IMR-90 (cell line): Measurements from ENCODE around the gene PANK4. TPM values are rescaled to one million over a fixed set of nuclear protein-coding genes. Genes with fewer than 3 reads are reported as not detected.

Experiments used
- ATAC-seq: fragments of 200-7000 bp; cut with Tn5 transposase; 2 replicates; pipeline ENCODE4 v1.9.1; 2020; ENCODE audit warnings: low read depth, mild to moderate bottlenecking, moderate library complexity
- BruUV-seq: library from RNA; stranded (reverse); fragments of 400-500 nt; replicated peaks from 2 replicates; lab custom pipeline; 2021; lab: Mats Ljungman, UMichigan
- CTCF ChIA-PET: fragments of 300-600 bp; formaldehyde crosslinking; extraction: SDS; loops from one replicate; lab custom pipeline; 2021; ENCODE audit warnings: antibody characterized with exemption; lab: Yijun Ruan, JAX
- POLR2A ChIA-PET: fragments of 300-600 bp; sonication (Branson Sonifier 250); formaldehyde crosslinking; loops from one replicate; lab custom pipeline; 2022; ENCODE audit warnings: antibody characterized with exemption; ENCODE audit not compliant: unreplicated experiment; lab: Charles Lee
- DNase-seq: peaks from one replicate; pipeline ENCODE4 v3.0.0; 2013
- H2AFZ ChIP-seq: replicated peaks from 2 replicates; pipeline ENCODE3; 2013; ENCODE audit warnings: low read length, mild to moderate bottlenecking; ENCODE audit not compliant: poor library complexity
- H2AK5ac ChIP-seq: 2 replicates; pipeline ENCODE4 v1.6.1; 2013; ENCODE audit warnings: low read depth, low read length, inconsistent platforms
- H2AK9ac ChIP-seq: replicated peaks from 2 replicates; pipeline ENCODE3; 2013; ENCODE audit warnings: mild to moderate bottlenecking, low read depth, low read length, moderate library complexity; ENCODE audit not compliant: poor library complexity
- H2BK120ac ChIP-seq: 2 replicates; pipeline ENCODE4 v1.6.1; 2013; ENCODE audit warnings: low read depth, low read length, inconsistent platforms
- H2BK15ac ChIP-seq: 3 replicates; pipeline ENCODE4 v1.6.1; 2013; ENCODE audit warnings: low read depth, low read length, inconsistent platforms
- H2BK20ac ChIP-seq: 2 replicates; pipeline ENCODE4 v1.6.1; 2013; ENCODE audit warnings: low read depth, mild to moderate bottlenecking, inconsistent platforms, low read length, moderate library complexity
- H2BK5ac ChIP-seq: 2 replicates; pipeline ENCODE4 v1.6.1; 2013; ENCODE audit warnings: mild to moderate bottlenecking, low read depth, low read length, inconsistent platforms; ENCODE audit not compliant: poor library complexity, severe bottlenecking
- H3K14ac ChIP-seq: replicated peaks from 2 replicates; pipeline ENCODE4 v1.6.1; 2013; ENCODE audit warnings: low read depth, low read length, inconsistent platforms
- H3K18ac ChIP-seq: 2 replicates; pipeline ENCODE4 v1.6.1; 2013; ENCODE audit warnings: low read depth, low read length, control low read depth
- H3K23ac ChIP-seq: 2 replicates; pipeline ENCODE4 v1.6.1; 2013; ENCODE audit warnings: low read depth, low read length, inconsistent platforms
- H3K27ac ChIP-seq: 2 replicates; pipeline ENCODE4 v1.5.1; 2013; ENCODE audit warnings: mild to moderate bottlenecking, control low read depth, low read length; ENCODE audit not compliant: insufficient read depth
- H3K27me3 ChIP-seq: 2 replicates; pipeline ENCODE4 v1.6.1; 2013; ENCODE audit warnings: low read length; ENCODE audit not compliant: control insufficient read depth, insufficient read depth
- H3K36me3 ChIP-seq: 2 replicates; pipeline ENCODE4 v1.6.1; 2013; ENCODE audit warnings: low read length, mixed read lengths; ENCODE audit not compliant: control insufficient read depth, insufficient read depth
- H3K4ac ChIP-seq: 2 replicates; pipeline ENCODE4 v1.6.1; 2013; ENCODE audit warnings: low read depth, low read length, inconsistent platforms
- H3K4me1 ChIP-seq: 2 replicates; pipeline ENCODE4 v1.6.1; 2013; ENCODE audit warnings: low read length, mixed read lengths; ENCODE audit not compliant: control insufficient read depth, insufficient read depth
- H3K4me2 ChIP-seq: 2 replicates; pipeline ENCODE4 v1.6.1; 2013; ENCODE audit warnings: low read depth, mild to moderate bottlenecking, control low read depth, low read length, moderate library complexity
- H3K4me3 ChIP-seq: 2 replicates; pipeline ENCODE4 v1.5.1; 2013; ENCODE audit warnings: low read depth, mild to moderate bottlenecking, control low read depth, low read length, moderate library complexity; ENCODE audit not compliant: insufficient read depth
- H3K56ac ChIP-seq: 2 replicates; pipeline ENCODE4 v1.6.1; 2013; ENCODE audit warnings: low read length, inconsistent platforms; ENCODE audit not compliant: insufficient read depth; ENCODE audit errors: extremely low read depth
- H3K79me1 ChIP-seq, 2 experiments: 2 replicates each; pipeline ENCODE4 v1.6.1; 2013; ENCODE audit warnings: low read length in 2 of 2, inconsistent platforms in 1 of 2, low read depth in 1 of 2
- H3K9ac ChIP-seq: 2 replicates; pipeline ENCODE4 v1.6.1; 2013; ENCODE audit warnings: low read depth, low read length, control low read depth
- H3K9me1 ChIP-seq: 2 replicates; pipeline ENCODE4 v1.6.1; 2013; ENCODE audit warnings: low read length, inconsistent platforms; ENCODE audit not compliant: insufficient read depth
- H3K9me3 ChIP-seq: 2 replicates; pipeline ENCODE4 v1.6.1; 2013; ENCODE audit warnings: low read length; ENCODE audit not compliant: control insufficient read depth, insufficient read depth
- H4K20me1 ChIP-seq: 2 replicates; pipeline ENCODE4 v1.6.1; 2013; ENCODE audit warnings: low read length, inconsistent platforms; ENCODE audit not compliant: insufficient read depth
- H4K5ac ChIP-seq: 2 replicates; pipeline ENCODE4 v1.6.1; 2013; ENCODE audit warnings: mild to moderate bottlenecking, low read depth, low read length, control low read depth
- H4K8ac ChIP-seq, 2 experiments: 2 replicates each; pipeline ENCODE4 v1.6.1; 2013; ENCODE audit warnings: low read depth in 2 of 2, low read length in 2 of 2, control low read depth in 1 of 2, inconsistent platforms in 1 of 2
- H4K91ac ChIP-seq: 2 replicates; pipeline ENCODE4 v1.6.1; 2013; ENCODE audit warnings: low read depth, low read length, inconsistent platforms; ENCODE audit not compliant: insufficient read depth
- BHLHE40 ChIP-seq: fragments of 150-350 bp; IDR thresholded peaks from 2 replicates; pipeline ENCODE4 v1.6.1; 2016; ENCODE audit warnings: mild to moderate bottlenecking, low read depth, low read length
- NFE2L2 ChIP-seq: fragments of 150-350 bp; IDR thresholded peaks from 2 replicates; pipeline ENCODE4 v1.6.1; 2016; ENCODE audit warnings: low read depth, mild to moderate bottlenecking, low read length
- WGBS, 2 experiments: methylation state at CpG; one replicate each; pipeline versions ENCODE4 v1.1.5 to v1.1.7; 2013; ENCODE audit warnings: missing lambda C conversion rate in 2 of 2; ENCODE audit not compliant: insufficient read length in 1 of 2; ENCODE audit errors: extremely low coverage in 2 of 2; 5-methylcytosine and 5-hydroxymethylcytosine counted together
- dilution Hi-C: fragments of 300-500 bp; cut with HindIII; formaldehyde crosslinking; loops from one replicate; pipeline ENCODE4 v1.14.3; 2018; ENCODE audit warnings: low sequenced_read_pairs; ENCODE audit not compliant: unreplicated experiment
- in situ Hi-C: fragments of 300-500 bp; cut with MboI; formaldehyde crosslinking; loops from 3 replicates; pipeline ENCODE4 v1.14.3; 2019; ENCODE audit warnings: low sequenced_read_pairs, inconsistent platforms, mixed read lengths
- intact Hi-C: fragments of 100-400 bp; cut with micrococcal nuclease; formaldehyde crosslinking; loops from 2 replicates; pipeline ENCODE4 v1.10.0; 2022
- polyA plus RNA-seq, 3 experiments: library from polyadenylated mRNA; depleted of rRNA; stranded (reverse); fragments of >200 nt; gene quantifications; 2 replicates each; pipeline ENCODE4 v1.2.3, GENCODE V29; 2012; ENCODE audit warnings: low replicate concordance in 1 of 3
- total RNA-seq: library from RNA; depleted of rRNA; stranded (reverse); fragments of >200 nt; gene quantifications from 2 replicates; pipeline ENCODE4 v1.2.3, GENCODE V29; 2012

Gene PANK4
- total and polyA plus RNA-seq, 2 of the 4 experiments (the other 2 are of a cell fraction): 14.0 to 18.5 TPM

DNA sequence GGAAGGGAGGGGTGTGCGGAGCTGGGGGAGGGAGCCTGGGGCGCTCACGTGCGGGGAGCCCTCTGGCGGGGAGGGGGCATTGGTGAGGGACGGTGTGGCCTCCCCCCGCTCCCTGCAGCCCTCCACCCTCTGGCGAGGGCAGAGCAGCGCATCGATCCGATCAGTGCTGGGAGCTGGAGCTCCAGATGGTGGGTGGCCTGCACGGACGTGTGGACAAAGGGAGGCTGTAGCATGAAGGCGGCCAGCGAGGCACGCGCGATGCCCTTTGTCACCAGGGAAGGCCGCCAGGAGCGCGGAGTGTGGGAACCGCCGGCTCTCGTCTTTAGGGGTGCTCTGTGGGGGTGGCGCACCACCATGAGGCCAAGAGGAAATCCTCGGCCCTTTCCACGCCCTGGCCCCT, 9.1 kb upstream of the PANK4 start:
- H3K18ac ChIP-seq: peak overlapping the region; percentile 20; the same call in 1 of the 2 replicates
- peak overlapping the region; percentile 41 for H2BK5ac ChIP-seq
- H3K4me1 ChIP-seq: peaks cover 12% of the 10 kb centered on the region
- H3K14ac ChIP-seq: no peak overlapping the region; the same call in 1 of the 2 replicates
- H4K5ac ChIP-seq: no peak overlapping the region
- H2AK5ac ChIP-seq: peak overlapping the region; percentile 37; the same call in 1 of the 2 replicates
- peak overlapping the region; percentile 75 for H2BK120ac ChIP-seq
- no peak for ATAC-seq
- TF ChIP-seq BHLHE40 (peak; percentile 57), NFE2L2 (no peak)
- H3K27ac ChIP-seq: no peak overlapping the region
- BruUV-seq: no TSS peak
- no peak overlapping the region for H2BK20ac ChIP-seq
- H3K9me1 ChIP-seq: peaks cover 9% of the 10 kb centered on the region
- H3K36me3 ChIP-seq: no peaks in the 10 kb centered on the region
- no peak overlapping the region; the same call in 1 of the 2 replicates for H4K91ac ChIP-seq
- H3K4me3 ChIP-seq: no peak overlapping the region
- H3K79me1 ChIP-seq: no peaks in the 10 kb centered on the region
- DNase-seq: no peak
- intact Hi-C loops: no loop called here
- POLR2A ChIA-PET: no interaction called here
- H3K9ac ChIP-seq: no peak overlapping the region
- H4K20me1 ChIP-seq: no peaks in the 10 kb centered on the region
- peak overlapping the region; percentile 81 for H2AK9ac ChIP-seq
- peak overlapping the region; percentile 84 for H2AFZ ChIP-seq
- no peak overlapping the region for H3K56ac ChIP-seq
- in situ Hi-C loops: loop anchor here (25.0 kb wide), 1 partner anchor 348 kb away; the partner anchor contains the start of gene FAAP20
- WGBS, 2 experiments: 80% methylated on average over 1 of the region's 27 CpGs; no CpG with 5 or more reads in 1 of the 2 experiments
- no peak overlapping the region for H3K4me2 ChIP-seq
- H3K27me3 ChIP-seq: peaks cover 10% of the 10 kb centered on the region; the same call in 1 of the 2 replicates
- peak overlapping the region; percentile 77 for H3K4ac ChIP-seq
- H3K9me3 ChIP-seq: no peaks in the 10 kb centered on the region
- dilution Hi-C loops: no loop called here
- H3K23ac ChIP-seq: no peak overlapping the region
- peak overlapping the region in 1 of 2 experiments; percentile 25; a peak in 1 of 4 replicates for H4K8ac ChIP-seq
- H2BK15ac ChIP-seq: no peak overlapping the region; the same call in 2 of the 3 replicates
- CTCF ChIA-PET: interaction anchor here (1.3 kb wide), 1 partner anchor 9 kb away, joined by 3 read pairs; the partner anchor contains the start of gene PANK4
